ENCODE results near the gene OR11H7.
"Not testable (repeated sequence)": the region's sequence is repeated elsewhere in the genome, so short reads cannot be mapped to it uniquely, and the experiment has no call there.

Gene OR11H7

DNA sequence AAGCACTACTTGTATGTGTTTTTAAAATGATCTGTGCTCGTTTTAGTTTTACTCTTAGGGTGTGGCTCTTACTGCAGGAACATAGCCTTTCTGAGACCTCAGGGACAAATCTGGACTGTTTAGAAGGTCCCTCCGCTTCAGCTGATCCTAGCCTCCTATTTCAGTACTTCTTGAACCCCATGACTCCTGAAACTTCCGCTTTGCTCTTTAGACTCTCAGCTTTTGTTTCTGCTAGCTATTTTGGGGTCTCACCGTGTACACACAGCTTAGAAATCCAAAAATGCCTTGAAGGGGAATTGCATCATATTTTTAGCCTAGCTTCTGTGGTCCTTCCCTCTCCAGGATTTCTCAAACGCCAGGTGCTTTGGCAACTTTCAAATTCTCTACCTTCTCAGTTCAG lies 29.8 kb upstream of the OR11H7 start:
- H3K4me3 ChIP-seq (replicated peaks; ENCODE audit: insufficient read depth, low read length) = no peak overlapping the region
- no peak for TF ChIP-seq SPI1 (IDR thresholded peaks at IDR 0.05; ENCODE audit: borderline replicate concordance, low read depth)
- H3K27ac ChIP-seq (replicated peaks) = no peak overlapping the region
- peaks cover 2% of the 10 kb centered on the region for H3K27me3 ChIP-seq (ENCODE audit: insufficient read depth, poor library complexity, severe bottlenecking)
- DNase-seq (ENCODE audit: low read depth in 1 of 2, low spot score in 1 of 2) = no peak

DNA sequence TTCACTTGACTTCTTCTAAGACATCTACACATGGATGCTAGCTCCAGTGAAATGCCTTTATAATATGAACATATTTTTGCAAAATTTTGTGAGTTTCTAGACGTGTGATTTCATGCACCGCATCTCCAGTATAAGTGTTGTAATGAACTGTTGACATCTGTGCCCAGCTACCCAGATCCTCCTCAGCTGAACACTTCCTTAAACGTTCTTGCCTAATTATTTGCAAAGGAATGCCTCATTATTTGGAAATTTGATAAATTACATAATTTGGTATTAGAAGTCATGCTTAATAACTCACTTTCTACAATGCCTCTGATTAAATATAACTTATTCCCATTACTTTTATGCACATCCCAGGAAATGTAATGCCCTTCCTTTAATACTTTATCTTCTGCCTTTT lies 24.1 kb upstream of the OR11H7 start:
- no peak for TF ChIP-seq REST (IDR thresholded peaks at IDR 0.05; ENCODE audit: insufficient replicate concordance, low read depth)
- TF ChIP-seq SPI1 (IDR thresholded peaks at IDR 0.05; ENCODE audit: borderline replicate concordance, low read depth) = 0 out of 2 replicates have a peak, but pooled peaks have one; percentile 9
- H3K27ac ChIP-seq (replicated peaks) = no peak overlapping the region
- H3K27me3 ChIP-seq (ENCODE audit: insufficient read depth, poor library complexity, severe bottlenecking) = no peaks in the 10 kb centered on the region
- H3K4me3 ChIP-seq (replicated peaks; ENCODE audit: insufficient read depth, low read length) = no peak overlapping the region
- peak in 1 of 2 experiments; percentile 40 for DNase-seq (ENCODE audit: low read depth in 1 of 2, low spot score in 1 of 2)

DNA sequence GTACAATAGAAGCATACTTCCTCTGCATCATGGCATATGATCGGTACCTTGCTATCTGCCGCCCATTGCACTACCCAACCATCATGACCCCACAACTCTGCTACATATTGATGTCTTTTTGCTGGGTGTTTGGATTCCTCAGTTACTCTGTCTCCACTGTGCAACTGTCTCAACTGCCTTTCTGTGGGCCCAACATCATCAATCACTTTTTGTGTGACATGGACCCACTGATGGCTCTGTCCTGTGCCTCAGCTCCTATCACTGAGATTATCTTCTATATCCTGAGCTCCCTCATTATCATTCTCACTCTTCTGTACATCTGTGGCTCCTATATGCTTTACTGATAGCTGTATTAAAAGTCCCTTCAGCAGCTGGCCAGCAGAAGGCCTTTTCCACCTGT lies 19.2 kb upstream of the OR11H7 start:
- H3K27ac ChIP-seq (replicated peaks) = no peak overlapping the region
- no peak for DNase-seq (ENCODE audit: low read depth in 1 of 2, low spot score in 1 of 2)
- H3K4me3 ChIP-seq (replicated peaks; ENCODE audit: insufficient read depth, low read length) = no peak overlapping the region
- TF ChIP-seq REST (IDR thresholded peaks at IDR 0.05; ENCODE audit: insufficient replicate concordance, low read depth) (no peak), CTCF (IDR thresholded peaks at IDR 0.05; ENCODE audit: insufficient read depth, low read length) (no peak), GABPA (IDR thresholded peaks at IDR 0.05; ENCODE audit: low read depth) (no peak), POLR2AphosphoS5 (IDR thresholded peaks at IDR 0.05; ENCODE audit: low read depth) (no peak)
- H3K27me3 ChIP-seq (ENCODE audit: insufficient read depth, poor library complexity, severe bottlenecking) = no peaks in the 10 kb centered on the region

- not testable (repeated sequence) for H3K27ac ChIP-seq (replicated peaks); DNase-seq (ENCODE audit: low read depth in 1 of 2, low spot score in 1 of 2); H3K27me3 ChIP-seq (ENCODE audit: insufficient read depth, poor library complexity, severe bottlenecking); H3K4me3 ChIP-seq (replicated peaks; ENCODE audit: insufficient read depth, low read length)
These were observed 16.4 kb upstream of the OR11H7 start for GRCh38 chr14:20212406-20212805.

DNA sequence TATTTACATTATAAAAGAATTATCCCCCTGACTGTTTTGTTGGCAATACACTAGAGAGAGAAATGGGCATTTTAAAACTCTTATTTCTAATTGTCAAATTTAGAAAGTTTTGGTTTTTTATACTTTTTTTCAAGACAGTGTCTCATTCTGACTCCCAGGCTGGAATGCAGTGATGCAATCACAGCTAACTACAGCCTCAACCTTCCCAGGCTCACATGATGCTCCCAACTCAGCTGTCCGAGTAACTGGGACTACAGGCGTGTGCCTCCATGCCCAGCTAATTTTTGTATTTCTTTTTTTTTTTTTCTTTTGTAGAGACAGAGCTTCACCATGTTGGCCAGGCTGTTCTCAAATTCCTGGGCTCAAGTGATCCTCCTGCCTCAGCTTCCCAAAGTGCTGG lies 13.6 kb upstream of the OR11H7 start:
- Histone ChIP-seq H3K27me3 (ENCODE audit: insufficient read depth, poor library complexity, severe bottlenecking) (no peaks in the 10 kb centered on the region), H3K27ac (replicated peaks) (no peak overlapping the region), H3K4me3 (replicated peaks; ENCODE audit: insufficient read depth, low read length) (no peak overlapping the region)
- DNase-seq (ENCODE audit: low read depth in 1 of 2, low spot score in 1 of 2) = no peak
- TF ChIP-seq CTCF (IDR thresholded peaks at IDR 0.05; ENCODE audit: insufficient read depth, low read length) = no peak
- no peak for TF ChIP-seq SPI1 (IDR thresholded peaks at IDR 0.05; ENCODE audit: borderline replicate concordance, low read depth)
- TF ChIP-seq REST (IDR thresholded peaks at IDR 0.05; ENCODE audit: insufficient replicate concordance, low read depth) = no peak
- TF ChIP-seq POLR2AphosphoS5 (IDR thresholded peaks at IDR 0.05; ENCODE audit: low read depth) = no peak
- TF ChIP-seq GABPA (IDR thresholded peaks at IDR 0.05; ENCODE audit: low read depth) = no peak
